Ishikawa (cell line): ENCODE data around the gene TMEM150B.

Source experiments
- CEBPB ChIP-seq: IDR thresholded peaks from 2 replicates; pipeline ENCODE4 v1.6.1; 2012
- CREB1 ChIP-seq: IDR thresholded peaks from 2 replicates; pipeline ENCODE4 v1.6.1; 2012; ENCODE audit warnings: low read depth
- EGR1 ChIP-seq: IDR thresholded peaks from 2 replicates; pipeline ENCODE4 v1.6.1; 2012
- EP300 ChIP-seq: IDR thresholded peaks from 2 replicates; pipeline ENCODE4 v1.6.1; 2012; ENCODE audit warnings: borderline replicate concordance
- FOXM1 ChIP-seq: IDR thresholded peaks from 2 replicates; pipeline ENCODE4 v1.6.1; 2012; ENCODE audit warnings: low read depth, borderline replicate concordance
- MAX ChIP-seq: IDR thresholded peaks from 2 replicates; pipeline ENCODE4 v1.6.1; 2012
- NFIC ChIP-seq: IDR thresholded peaks from 2 replicates; pipeline ENCODE4 v1.6.1; 2012
- RAD21 ChIP-seq: IDR thresholded peaks from 2 replicates; pipeline ENCODE4 v1.6.1; 2012; ENCODE audit warnings: low read depth
- TAF1 ChIP-seq: IDR thresholded peaks from 2 replicates; pipeline ENCODE4 v1.6.1; 2012; ENCODE audit warnings: low read depth, mild to moderate bottlenecking
- TCF12 ChIP-seq: IDR thresholded peaks from 2 replicates; pipeline ENCODE4 v1.6.1; 2012; ENCODE audit warnings: low read depth
- TEAD4 ChIP-seq: IDR thresholded peaks from 2 replicates; pipeline ENCODE4 v1.6.1; 2012
- YY1 ChIP-seq: IDR thresholded peaks from 2 replicates; pipeline ENCODE4 v1.6.1; 2012; ENCODE audit warnings: low read depth
- ZBTB7A ChIP-seq: IDR thresholded peaks from 2 replicates; pipeline ENCODE4 v1.6.1; 2012; ENCODE audit warnings: low read depth
- TF ChIP-seq, protein P1 (sequence below): IDR thresholded peaks from 2 replicates; pipeline ENCODE4 v1.6.1; 2012; ENCODE audit warnings: low read depth, mild to moderate bottlenecking
- TF ChIP-seq, protein P2 (sequence below): IDR thresholded peaks from 2 replicates; pipeline ENCODE4 v1.6.1; 2012

The TMEM150B gene

DNA sequence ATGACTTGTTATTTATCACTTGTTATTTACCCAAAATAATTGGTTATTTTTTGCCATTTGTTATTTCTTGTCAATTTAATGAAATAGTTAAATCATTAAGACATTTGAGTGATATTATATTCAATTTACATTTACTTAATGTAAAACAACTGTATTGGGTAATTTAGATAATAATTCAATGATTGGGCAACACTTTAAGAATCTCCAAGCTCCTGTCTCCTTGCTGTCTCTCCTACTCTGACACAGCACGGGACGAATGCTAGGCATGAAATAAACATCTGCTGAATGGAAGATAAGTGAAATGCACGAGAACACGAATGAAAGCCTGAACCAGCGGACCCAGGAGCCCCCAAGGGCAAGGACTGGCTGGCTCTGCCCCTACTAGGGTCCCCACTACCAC is 60.6 kb downstream of the TMEM150B start:
- TF ChIP-seq EGR1 (no peak), TEAD4 (no peak), FOXM1 (no peak), CEBPB (no peak), CREB1 (no peak), NFIC (no peak), YY1 (no peak), RAD21 (no peak), ZBTB7A (no peak), MAX (no peak), TCF12 (no peak), TAF1 (no peak), EP300 (no peak)
- TF ChIP-seq, protein P1, sequence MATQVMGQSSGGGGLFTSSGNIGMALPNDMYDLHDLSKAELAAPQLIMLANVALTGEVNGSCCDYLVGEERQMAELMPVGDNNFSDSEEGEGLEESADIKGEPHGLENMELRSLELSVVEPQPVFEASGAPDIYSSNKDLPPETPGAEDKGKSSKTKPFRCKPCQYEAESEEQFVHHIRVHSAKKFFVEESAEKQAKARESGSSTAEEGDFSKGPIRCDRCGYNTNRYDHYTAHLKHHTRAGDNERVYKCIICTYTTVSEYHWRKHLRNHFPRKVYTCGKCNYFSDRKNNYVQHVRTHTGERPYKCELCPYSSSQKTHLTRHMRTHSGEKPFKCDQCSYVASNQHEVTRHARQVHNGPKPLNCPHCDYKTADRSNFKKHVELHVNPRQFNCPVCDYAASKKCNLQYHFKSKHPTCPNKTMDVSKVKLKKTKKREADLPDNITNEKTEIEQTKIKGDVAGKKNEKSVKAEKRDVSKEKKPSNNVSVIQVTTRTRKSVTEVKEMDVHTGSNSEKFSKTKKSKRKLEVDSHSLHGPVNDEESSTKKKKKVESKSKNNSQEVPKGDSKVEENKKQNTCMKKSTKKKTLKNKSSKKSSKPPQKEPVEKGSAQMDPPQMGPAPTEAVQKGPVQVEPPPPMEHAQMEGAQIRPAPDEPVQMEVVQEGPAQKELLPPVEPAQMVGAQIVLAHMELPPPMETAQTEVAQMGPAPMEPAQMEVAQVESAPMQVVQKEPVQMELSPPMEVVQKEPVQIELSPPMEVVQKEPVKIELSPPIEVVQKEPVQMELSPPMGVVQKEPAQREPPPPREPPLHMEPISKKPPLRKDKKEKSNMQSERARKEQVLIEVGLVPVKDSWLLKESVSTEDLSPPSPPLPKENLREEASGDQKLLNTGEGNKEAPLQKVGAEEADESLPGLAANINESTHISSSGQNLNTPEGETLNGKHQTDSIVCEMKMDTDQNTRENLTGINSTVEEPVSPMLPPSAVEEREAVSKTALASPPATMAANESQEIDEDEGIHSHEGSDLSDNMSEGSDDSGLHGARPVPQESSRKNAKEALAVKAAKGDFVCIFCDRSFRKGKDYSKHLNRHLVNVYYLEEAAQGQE, result no peak
- TF ChIP-seq, protein P2, sequence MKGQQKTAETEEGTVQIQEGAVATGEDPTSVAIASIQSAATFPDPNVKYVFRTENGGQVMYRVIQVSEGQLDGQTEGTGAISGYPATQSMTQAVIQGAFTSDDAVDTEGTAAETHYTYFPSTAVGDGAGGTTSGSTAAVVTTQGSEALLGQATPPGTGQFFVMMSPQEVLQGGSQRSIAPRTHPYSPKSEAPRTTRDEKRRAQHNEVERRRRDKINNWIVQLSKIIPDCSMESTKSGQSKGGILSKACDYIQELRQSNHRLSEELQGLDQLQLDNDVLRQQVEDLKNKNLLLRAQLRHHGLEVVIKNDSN, result no peak
